NCI-H2196 (cell line): ENCODE data around the gene ABHD17A.
A peak's percentile ranks its signal among the peaks of the same experiment; 100 is the strongest.
"Not testable (repeated sequence)": the region's sequence is repeated elsewhere in the genome, so short reads cannot be mapped to it uniquely, and the experiment has no call there.

ENCODE experiments used
- DNase-seq: peaks from one replicate; lab custom pipeline; 2025; ENCODE audit not compliant: unreplicated experiment; lab: John Stamatoyannopoulos, UW

ABHD17A gene

GRCh38 chr19:1881393-1882088, 3.8 kb downstream of the ABHD17A start:
- DNase-seq, result not testable (repeated sequence)

GRCh38 chr19:1880611-1881392, 4.5 kb downstream of the ABHD17A start:
- no peak for DNase-seq

GRCh38 chr19:1879982-1880381, 5.3 kb downstream of the ABHD17A start:
- not testable (repeated sequence) for DNase-seq

GRCh38 chr19:1878583-1878982, 6.7 kb downstream of the ABHD17A start:
- not testable (repeated sequence) for DNase-seq

- not testable (repeated sequence) for DNase-seq
Measured at GRCh38 chr19:1877280-1877660, 8.0 kb downstream of the ABHD17A start.

GRCh38 chr19:1876496-1877279, 8.6 kb downstream of the ABHD17A start:
- not testable (repeated sequence) for DNase-seq

GRCh38 chr19:1875646-1876495, 9.4 kb downstream of the ABHD17A start:
- peak; percentile 95 for DNase-seq

GRCh38 chr19:1875265-1875645, 10.0 kb downstream of the ABHD17A start:
- not testable (repeated sequence) for DNase-seq

- no peak for DNase-seq
Measured at GRCh38 chr19:1874554-1875185, 10.6 kb downstream of the ABHD17A start.

GRCh38 chr19:1873524-1874473, 11.5 kb downstream of the ABHD17A start:
- peak; percentile 72 for DNase-seq

GRCh38 chr19:1872807-1873523, 12.3 kb downstream of the ABHD17A start:
- DNase-seq, result no peak

GRCh38 chr19:1871630-1872029, 13.7 kb downstream of the ABHD17A start:
- DNase-seq, result no peak

- no peak for DNase-seq
Measured at GRCh38 chr19:1871140-1871597, 14.1 kb downstream of the ABHD17A start.

- DNase-seq, result no peak
Measured at GRCh38 chr19:1868971-1869370, 16.3 kb downstream of the ABHD17A start.

- DNase-seq, result no peak
Measured at GRCh38 chr19:1867349-1867724, 18.0 kb downstream of the ABHD17A start.

GRCh38 chr19:1866693-1867348, 18.5 kb downstream of the ABHD17A start:
- no peak for DNase-seq

- no peak for DNase-seq
Measured at GRCh38 chr19:1865172-1866010, 19.9 kb downstream of the ABHD17A start.
